Hematopoietic multipotent progenitor cell treated with erythropoietin and hydrocortisone succinate and interleukin-3 and kit ligand, for 15 days (in vitro differentiated cells): ENCODE data around the gene PDGFC.

Experiments used
- DNase-seq: peaks from one replicate; pipeline ENCODE4 v3.0.0-alpha.2; 2015; ENCODE audit warnings: low spot score

The PDGFC gene

DNA sequence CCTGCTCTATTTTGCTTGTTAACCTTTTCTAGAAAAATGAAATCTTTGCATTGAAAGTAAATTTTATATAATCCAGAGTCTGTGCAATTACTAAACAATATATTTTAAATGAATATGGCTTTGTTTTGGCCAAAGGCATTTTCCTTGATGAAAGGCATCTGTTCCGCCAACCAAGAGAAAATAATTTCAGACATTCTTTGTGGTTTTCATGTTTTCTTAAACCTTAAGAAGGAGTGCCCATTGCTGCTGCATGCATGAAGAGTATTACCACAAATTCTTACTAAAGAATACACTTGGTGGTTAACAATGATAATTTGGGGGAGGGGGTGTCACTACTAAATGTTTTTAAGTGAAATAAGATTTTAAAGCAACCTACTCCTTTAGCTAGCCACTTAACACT lies 2.7 kb upstream of the PDGFC start:
- DNase-seq: no peak

DNA sequence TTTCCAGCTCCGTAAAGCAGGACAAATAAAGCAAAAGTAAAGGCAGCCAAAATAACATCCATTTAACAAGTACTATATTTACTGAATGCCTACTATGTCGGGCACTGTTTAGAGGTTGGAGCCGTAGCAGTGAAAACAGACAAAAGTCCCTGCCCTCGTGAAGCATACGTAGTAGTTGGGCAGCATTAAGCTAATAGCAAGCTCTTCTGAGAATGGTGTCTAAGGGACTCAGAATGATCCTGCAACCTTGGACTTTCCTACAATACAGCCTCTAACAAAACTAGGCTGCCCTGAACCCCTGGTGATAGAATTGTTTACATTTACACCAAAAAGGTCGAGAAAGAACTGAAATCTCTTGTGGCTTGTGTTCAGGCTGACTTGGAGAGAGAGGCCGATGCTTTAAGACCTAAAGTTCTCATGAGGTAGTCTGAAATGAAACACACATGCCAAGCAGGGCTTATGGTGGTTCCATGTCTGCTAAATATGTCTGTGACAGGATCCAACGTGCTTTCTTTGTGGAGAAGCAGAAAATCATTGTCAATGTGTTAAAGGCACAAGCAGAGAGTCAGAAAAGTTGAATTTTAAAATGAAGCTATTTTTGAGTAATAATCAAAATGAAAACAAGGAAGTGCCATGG lies 898 bp upstream of the PDGFC start:
- DNase-seq: no peak

- no peak for DNase-seq
Observed at GRCh38 chr4:156971165-156971675, 379 bp downstream of the PDGFC start.

- DNase-seq: peak; percentile 19
Observed at GRCh38 chr4:156970501-156971164, 966 bp downstream of the PDGFC start.

DNA sequence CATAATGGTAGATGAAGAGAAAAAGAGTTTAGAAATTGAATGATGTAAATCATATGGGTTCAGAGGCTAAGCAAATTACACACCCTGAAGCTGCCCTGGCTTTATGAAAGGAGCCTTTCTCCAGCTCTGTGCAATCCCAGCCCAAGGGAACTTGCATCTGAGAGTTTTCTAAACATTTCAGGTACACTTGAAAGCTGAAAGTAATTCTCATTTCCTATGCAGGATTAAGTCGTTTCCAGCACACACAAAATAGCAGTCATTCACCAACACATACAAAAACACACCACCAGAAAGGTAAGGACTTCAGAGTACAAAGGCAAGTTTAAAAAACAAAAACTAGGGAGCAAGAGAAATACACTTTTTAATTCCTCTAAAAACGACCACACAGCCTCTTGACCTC lies 1.7 kb downstream of the PDGFC start:
- no peak for DNase-seq

- no peak for DNase-seq
Observed at GRCh38 chr4:156969101-156969500, 2.5 kb downstream of the PDGFC start.

GRCh38 chr4:156968479-156968984 lies 3.1 kb downstream of the PDGFC start:
- peak; percentile 55 for DNase-seq

DNA sequence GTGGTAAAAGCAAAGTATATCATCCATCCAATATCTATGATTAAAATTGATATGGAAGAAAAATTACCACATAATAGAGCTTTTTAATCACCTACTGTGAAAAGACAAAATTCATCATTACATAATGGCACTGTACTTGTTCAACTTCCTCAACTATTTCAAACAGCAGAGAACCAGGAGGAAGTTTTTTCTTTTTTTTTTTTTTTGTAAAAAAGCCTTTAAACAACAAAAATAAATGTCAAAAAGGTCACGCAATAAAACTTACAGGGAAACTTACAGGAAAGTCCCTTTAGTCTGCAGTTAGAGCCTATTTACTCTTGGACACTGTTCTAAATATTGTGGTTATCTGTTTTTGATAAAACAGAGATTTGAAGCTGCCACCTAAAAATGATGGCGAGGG lies 4.8 kb downstream of the PDGFC start:
- no peak for DNase-seq

DNA sequence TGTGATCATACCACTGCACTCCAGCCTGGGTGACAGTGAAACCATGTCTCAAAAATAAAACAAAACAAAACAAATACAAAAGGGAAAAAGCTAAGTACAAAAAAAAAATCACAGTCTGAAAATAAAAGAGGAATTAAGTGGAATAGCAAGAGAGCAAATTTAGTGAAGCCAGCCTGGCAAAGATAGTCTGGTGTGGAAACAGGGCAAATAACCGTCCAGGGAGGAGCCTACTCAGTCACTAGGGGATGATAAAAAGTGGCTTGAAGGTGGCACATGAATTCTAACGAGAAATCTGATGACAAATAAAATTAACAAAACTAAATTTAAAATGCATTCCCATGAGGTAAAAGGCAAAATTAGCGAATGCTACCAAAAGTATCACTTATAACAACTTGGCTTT lies 8.2 kb downstream of the PDGFC start:
- no peak for DNase-seq

- no peak for DNase-seq
Observed at GRCh38 chr4:156962528-156962974, 9.0 kb downstream of the PDGFC start.

DNA sequence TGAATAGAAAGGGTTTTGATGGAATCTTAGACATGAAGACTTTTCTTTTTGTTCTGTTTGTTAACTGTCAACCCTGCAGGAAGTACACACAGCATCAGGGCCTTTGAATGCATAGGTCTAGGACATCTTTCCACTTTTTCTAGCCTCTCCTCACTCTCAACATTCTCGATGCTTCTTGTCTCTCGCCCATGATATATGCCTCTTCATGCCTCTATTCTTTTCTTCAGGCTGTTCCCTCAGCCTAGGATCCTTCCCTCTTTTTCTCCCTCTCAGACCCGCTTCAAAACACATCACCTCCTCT lies 9.6 kb downstream of the PDGFC start:
- DNase-seq: no peak

- no peak for DNase-seq
Observed at GRCh38 chr4:156961196-156962057, 10.2 kb downstream of the PDGFC start.

GRCh38 chr4:156959298-156959702 lies 12.3 kb downstream of the PDGFC start:
- DNase-seq: no peak

DNA sequence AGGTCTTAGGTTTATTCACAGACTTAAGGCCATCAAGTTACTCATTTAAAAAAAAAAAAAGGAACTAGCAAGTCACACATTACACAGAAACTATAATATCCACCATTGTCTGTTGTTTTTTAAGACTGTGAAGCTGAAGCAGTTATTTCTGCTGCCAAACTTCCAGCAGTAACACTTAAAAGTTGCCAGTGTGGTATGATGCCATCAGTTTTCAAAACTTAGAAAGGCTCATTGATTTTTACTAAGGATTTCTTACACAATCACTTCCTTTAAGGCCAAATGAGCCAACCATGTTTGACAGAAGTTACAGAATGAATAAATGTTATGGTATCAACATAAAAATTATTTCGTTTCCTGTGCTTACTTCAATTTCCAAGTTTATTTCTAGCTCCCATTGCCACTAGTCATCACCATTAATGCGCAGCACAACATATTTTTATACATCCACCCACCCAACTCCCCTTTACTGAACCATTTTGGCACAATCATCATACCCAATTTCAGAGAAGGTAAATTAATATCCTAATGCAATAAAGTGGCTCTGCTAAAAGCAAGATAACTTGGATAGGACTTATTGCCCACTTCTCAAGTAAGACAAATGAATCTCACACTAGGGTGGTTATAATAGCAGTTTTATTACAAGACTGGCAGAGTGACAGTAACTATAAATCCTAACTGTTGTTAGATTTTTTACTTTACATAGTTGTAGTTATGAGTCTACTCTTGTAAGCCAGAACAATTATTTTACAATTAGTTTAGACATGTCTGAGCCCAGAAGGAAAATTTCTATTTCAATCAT lies 13.1 kb downstream of the PDGFC start:
- DNase-seq: no peak

DNA sequence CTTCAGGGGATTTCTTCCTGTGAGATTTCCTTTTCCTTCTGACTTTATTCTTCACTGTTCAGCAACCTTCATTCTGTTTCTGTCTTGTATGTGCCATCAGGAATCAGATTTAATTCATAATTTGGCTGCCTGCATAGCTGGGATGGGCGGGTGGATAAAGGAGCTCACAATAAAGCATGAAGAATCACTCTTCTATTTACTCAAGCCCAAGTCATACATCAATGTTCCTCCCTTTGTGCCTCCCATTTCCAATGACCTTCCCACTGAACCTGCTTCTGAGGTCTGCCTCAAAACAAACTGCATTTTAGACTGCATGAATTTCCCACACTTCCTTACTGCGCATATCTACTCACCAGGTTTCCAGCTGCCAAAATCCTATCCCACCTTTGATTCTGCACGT lies 14.0 kb downstream of the PDGFC start:
- DNase-seq: no peak

DNA sequence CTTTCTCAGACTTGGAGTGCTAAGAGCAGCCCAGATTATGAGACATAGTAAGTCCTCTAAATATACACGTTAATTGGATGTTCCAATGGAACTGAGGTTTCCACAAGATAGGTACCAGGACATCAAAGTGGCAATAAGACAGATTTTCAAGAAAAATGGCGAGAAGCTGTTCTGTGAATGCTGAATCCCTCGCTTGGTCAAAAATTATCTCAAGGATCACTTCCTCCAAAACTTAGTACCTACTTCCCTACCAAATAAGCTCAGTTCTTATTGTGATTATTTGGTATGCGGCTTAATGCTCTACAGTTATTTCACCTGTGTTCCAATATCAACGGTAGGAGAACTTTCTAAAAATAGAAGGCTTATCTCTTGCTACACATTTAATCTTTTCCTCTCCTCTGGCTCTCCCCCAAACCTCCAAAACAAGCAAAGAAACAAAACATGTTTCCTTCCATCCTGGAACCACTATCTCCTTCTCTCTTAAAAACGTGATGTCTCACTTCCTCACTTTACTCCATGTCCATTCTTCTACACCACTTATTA lies 14.7 kb downstream of the PDGFC start:
- no peak for DNase-seq

- DNase-seq: no peak
Observed at GRCh38 chr4:156956359-156956758, 15.2 kb downstream of the PDGFC start.

DNA sequence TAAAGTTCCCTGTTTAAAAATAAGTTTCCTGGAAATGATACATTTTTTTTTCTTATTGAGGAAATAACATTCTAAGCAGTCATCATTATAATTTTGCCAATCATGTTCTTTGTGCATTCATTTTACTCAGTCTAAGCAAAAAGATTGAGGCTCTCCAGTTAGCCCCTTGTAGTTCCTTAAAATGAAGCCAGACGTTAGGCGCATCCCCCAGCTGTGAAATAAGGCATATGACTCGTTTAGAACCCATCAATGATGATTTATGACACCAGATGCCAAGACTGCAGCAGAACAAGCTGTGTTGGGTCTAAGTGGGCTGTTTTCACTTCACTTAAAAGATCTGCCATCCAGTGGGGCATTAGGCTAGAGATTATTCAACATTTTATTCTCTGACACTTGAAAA lies 17.0 kb downstream of the PDGFC start:
- no peak for DNase-seq

GRCh38 chr4:156953951-156954350 lies 17.6 kb downstream of the PDGFC start:
- no peak for DNase-seq

GRCh38 chr4:156953001-156953400 lies 18.6 kb downstream of the PDGFC start:
- no peak for DNase-seq

DNA sequence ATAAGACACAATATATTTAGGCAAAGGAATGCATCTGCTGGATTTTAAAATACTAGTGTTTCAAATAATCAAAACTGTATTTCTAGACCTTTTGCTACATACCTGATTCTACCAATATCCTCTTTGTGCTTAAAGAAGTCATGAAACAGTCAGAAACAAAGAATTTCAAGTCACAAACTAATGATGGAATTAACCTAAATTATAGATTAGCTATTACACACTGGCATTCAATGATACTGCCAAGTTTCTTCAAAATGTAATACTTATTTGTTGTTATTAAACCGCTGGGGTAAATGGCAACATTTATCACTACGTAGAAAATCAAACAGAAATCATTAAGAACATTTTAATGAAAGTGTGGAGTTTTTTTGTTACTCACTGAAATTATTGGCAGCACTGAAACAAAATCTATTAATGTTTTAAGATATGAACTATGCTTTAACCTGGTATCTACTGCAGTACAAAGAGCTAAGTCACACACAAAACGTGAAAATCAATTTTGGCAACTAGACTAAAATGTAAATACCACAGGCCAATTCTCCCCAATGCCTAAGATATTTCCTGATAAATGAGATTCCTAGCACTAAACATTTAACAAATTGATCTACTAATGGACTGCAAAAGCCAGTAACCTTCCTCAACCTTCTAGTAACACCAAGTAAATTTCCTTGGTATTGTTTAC lies 19.4 kb downstream of the PDGFC start:
- DNase-seq: no peak
